ENCODE data around the gene PTGES2.

Gene PTGES2
- long read RNA-seq, donor 1, transcript PTGES2-202 (7 exons, 2,331 nt), result major isoform, 28 of 42 reads
- long read RNA-seq, donor 1, partial matches to known transcripts, result 12 of 42 reads
- long read RNA-seq, donor 1, other reads (novel, unspliced or antisense), result 0 of 42 reads
- long read RNA-seq, donor 2, transcript PTGES2-202 (7 exons, 2,331 nt), result major isoform, 18 of 26 reads
- long read RNA-seq, donor 2, partial matches to known transcripts, result 8 of 26 reads
- long read RNA-seq, donor 2, other reads (novel, unspliced or antisense), result 0 of 26 reads
- long read RNA-seq, donor 3, transcript PTGES2-202 (7 exons, 2,331 nt), result major isoform, 5 of 6 reads
- long read RNA-seq, donor 3, partial matches to known transcripts, result 0 of 6 reads
- long read RNA-seq, donor 3, other reads (novel, unspliced or antisense), result 0 of 6 reads
- long read RNA-seq, donor 4, transcript PTGES2-202 (7 exons, 2,331 nt), result major isoform, 8 of 9 reads
- long read RNA-seq, donor 4, partial matches to known transcripts, result 0 of 9 reads
- long read RNA-seq, donor 4, other reads (novel, unspliced or antisense), result 0 of 9 reads
- long read RNA-seq, donor 5, transcript PTGES2-202 (7 exons, 2,331 nt), result major isoform, 14 of 20 reads
- long read RNA-seq, donor 5, partial matches to known transcripts, result 0 of 20 reads
- long read RNA-seq, donor 5, other reads (novel, unspliced or antisense), result 6 of 20 reads
- long read RNA-seq, donor 6, transcript PTGES2-202 (7 exons, 2,331 nt), result major isoform, 18 of 20 reads
- long read RNA-seq, donor 6, partial matches to known transcripts, result 0 of 20 reads
- long read RNA-seq, donor 6, other reads (novel, unspliced or antisense), result 0 of 20 reads
- long read RNA-seq, donor 7, transcript PTGES2-202 (7 exons, 2,331 nt), result major isoform, 17 of 32 reads
- long read RNA-seq, donor 7, partial matches to known transcripts, result 14 of 32 reads
- long read RNA-seq, donor 7, other reads (novel, unspliced or antisense), result 0 of 32 reads
- long read RNA-seq, donor 8, transcript PTGES2-202 (7 exons, 2,331 nt), result major isoform, 17 of 22 reads
- long read RNA-seq, donor 8, partial matches to known transcripts, result 5 of 22 reads
- long read RNA-seq, donor 8, other reads (novel, unspliced or antisense), result 0 of 22 reads

- peak; percentile 96 for DNase-seq
Observed at GRCh38 chr9:128127568-128127989, at the start of gene PTGES2. PTGES2 (minus strand) TSS chr9:128127729; CDS start chr9:128127717, 12 bp downstream.

GRCh38 chr9:128175726-128176125, 48.2 kb upstream of the PTGES2 start:
- no peak for DNase-seq

GRCh38 chr9:128175102-128175563, 47.6 kb upstream of the PTGES2 start:
- no peak for DNase-seq

- no peak for DNase-seq
Observed at GRCh38 chr9:128174062-128174461, 46.5 kb upstream of the PTGES2 start.

- no peak for DNase-seq
Observed at GRCh38 chr9:128169925-128170324, 42.4 kb upstream of the PTGES2 start.

GRCh38 chr9:128169492-128169891, 42.0 kb upstream of the PTGES2 start:
- DNase-seq, result no peak

GRCh38 chr9:128168731-128169308, 41.3 kb upstream of the PTGES2 start:
- no peak for DNase-seq

- DNase-seq, result no peak
Observed at GRCh38 chr9:128167209-128167608, 39.7 kb upstream of the PTGES2 start.

GRCh38 chr9:128166169-128166568, 38.6 kb upstream of the PTGES2 start:
- DNase-seq, result no peak

GRCh38 chr9:128164307-128164885, 36.9 kb upstream of the PTGES2 start:
- DNase-seq, result no peak

- no peak for DNase-seq
Observed at GRCh38 chr9:128163523-128164306, 36.2 kb upstream of the PTGES2 start.

- no peak for DNase-seq
Observed at GRCh38 chr9:128163027-128163515, 35.5 kb upstream of the PTGES2 start.

GRCh38 chr9:128162215-128163026, 34.9 kb upstream of the PTGES2 start:
- DNase-seq, result no peak

GRCh38 chr9:128161215-128161902, 33.8 kb upstream of the PTGES2 start:
- no peak for DNase-seq

- DNase-seq, result no peak
Observed at GRCh38 chr9:128160603-128160987, 33.1 kb upstream of the PTGES2 start.

GRCh38 chr9:128159784-128160602, 32.5 kb upstream of the PTGES2 start, which contains the start of gene BBLN:
BBLN (plus strand) TSS chr9:128160265; CDS start chr9:128160408, 143 bp downstream.
- peak; percentile 90 for DNase-seq

- no peak for DNase-seq
Observed at GRCh38 chr9:128159522-128159783, 31.9 kb upstream of the PTGES2 start.

- no peak for DNase-seq
Observed at GRCh38 chr9:128155736-128156500, 28.4 kb upstream of the PTGES2 start.

Measured in right kidney (tissue), 9 donors.